Measurements from ENCODE around the gene SLC6A11.

SLC6A11 gene

DNA sequence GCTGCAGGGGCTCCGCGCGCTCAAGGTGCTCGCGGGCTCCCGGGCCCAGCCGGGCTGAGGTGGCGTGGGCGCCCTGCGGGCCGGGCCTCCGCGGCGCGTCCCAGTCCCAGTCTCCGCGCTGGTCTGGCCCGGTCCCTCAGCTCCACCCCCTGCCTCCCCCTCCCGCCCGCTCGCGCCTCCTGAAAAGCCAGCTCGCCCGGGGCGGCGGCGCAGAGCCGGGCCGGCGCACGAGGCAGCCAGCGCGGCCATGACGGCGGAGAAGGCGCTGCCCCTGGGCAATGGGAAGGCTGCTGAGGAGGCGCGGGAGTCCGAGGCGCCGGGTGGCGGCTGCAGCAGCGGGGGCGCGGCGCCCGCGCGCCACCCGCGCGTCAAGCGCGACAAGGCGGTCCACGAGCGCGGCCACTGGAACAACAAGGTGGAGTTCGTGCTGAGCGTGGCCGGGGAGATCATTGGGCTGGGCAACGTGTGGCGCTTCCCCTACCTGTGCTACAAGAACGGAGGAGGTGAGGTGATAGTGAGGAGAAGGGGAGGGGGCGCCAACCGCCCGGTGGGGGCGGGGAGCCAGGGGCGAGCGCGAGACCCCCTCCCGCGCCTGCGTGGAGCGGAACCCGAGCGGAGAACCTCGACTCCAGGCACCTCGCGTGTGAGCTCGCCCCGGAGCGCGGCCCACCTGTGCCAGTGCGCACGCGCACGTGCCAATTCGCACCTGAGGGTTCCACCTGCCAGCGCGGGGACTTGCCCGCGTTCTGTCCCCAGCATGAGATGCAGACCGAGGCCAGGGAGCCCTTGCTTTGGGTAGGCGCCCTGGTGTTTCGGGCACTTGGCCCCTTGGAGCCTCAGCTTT is at the start of gene SLC6A11:
TSS of gene SLC6A11 (plus strand) at position 210 of the 844 bp plus-strand sequence. CDS start at position 248, 38 bp downstream.
- no peak for DNase-seq

DNA sequence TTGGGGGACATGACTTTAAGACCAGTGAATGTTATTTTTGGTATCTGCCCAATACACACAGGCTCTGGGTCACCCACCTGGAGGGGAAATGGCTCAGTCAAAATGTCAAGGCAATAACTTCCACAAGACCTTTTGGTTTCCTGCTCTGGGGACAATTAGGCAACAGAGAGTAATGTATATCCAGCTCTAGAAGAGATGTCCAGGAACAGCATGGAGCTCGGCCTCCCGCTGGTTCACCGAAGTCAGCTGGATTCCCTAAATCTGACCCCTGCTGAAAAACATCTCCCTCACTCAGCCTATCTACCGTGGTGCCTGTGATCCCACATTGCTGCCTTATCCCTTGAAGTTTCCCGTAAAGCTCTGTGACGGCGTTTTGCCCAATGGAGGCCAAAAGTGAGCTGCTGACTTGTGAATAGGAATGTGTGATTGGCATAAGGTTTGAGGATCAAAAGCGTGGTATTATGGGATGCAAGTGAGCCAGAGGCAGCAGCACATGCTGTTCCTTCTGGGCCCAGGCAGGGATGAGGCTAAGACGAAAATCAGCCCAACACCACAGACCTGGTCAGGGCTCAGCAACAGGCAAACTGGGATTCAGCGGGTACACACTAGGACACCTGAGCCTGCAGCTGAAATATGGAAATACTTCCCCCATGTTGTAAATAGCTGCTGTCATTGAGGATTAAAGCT is 47.2 kb upstream of the SLC6A11 start:
- no peak for DNase-seq

DNA sequence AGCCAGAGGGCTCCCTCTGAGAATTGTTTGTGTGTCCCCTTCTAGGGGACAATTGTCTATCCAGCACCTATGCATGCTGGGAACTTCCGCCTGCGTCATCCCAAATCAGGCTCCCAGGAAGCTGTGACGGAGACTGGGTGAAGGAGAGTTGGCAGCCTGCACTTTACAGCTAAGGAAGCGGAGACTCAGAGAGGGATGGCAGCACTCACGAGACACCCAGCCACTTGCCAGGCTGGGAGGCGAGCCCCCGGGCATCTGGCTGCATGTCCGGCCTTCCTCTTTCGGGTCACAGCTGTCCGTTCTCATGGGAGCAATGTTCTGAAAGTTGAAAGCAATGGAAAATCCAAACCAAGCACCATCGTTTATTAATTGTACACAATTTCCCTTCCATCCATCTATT is 45.5 kb upstream of the SLC6A11 start:
- DNase-seq = no peak

DNA sequence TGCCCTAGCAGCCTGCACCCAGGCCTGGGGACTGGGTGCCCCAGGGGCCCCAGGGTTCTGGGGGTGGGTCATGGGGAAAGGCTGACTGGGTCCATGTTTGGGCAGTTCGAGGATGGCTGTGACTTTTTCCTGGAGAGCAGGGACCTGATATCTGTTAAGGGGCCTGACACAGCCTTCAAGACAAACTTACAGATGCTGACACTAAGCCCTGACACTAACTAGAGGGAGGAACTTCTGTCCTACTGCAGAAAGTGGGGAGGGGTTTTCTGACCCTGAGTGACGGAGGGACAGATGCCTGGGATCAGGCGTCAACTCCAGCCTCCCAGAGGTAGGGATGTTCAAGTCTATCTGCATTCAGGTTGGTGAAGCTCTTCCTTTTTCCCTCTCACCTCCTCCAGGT is 45.0 kb upstream of the SLC6A11 start:
- no peak for DNase-seq

DNA sequence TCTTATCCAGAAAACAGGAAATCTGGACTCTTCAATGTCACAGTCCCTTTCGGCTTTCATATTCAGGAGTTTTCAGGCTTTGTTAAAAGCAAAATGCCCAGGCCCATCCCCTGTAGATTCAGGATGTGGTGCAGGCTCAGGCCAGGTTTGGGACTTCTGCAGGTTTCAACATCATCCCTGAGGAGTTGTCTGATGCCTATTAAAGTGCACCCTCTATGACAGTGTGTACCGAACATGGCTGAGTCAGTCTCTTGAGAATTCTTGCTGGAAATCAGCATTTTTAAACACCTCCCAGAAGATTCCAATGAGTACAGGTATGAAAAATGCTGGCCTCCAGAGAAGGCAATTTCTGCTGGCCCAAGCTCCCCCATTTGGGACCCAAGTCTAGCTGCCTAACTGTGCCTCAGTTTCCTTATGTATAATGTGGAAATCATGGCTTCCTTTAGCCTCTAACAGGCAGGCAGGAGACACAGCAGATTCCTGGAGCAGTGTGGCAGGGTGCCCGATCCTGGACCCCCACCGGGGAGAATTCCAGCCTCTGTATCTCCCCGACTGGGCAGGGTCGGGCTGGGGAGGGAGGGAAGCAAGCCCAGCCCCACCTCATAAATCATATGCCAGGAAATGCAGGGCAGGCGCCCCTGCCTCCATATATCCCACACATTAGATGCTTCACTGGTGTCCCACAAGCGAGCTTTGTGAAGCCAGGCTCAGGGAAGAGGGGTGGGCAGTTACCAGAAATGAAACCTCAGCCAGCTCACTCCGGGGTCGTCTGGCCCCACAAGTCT is 44.4 kb upstream of the SLC6A11 start:
- DNase-seq = no peak

DNA sequence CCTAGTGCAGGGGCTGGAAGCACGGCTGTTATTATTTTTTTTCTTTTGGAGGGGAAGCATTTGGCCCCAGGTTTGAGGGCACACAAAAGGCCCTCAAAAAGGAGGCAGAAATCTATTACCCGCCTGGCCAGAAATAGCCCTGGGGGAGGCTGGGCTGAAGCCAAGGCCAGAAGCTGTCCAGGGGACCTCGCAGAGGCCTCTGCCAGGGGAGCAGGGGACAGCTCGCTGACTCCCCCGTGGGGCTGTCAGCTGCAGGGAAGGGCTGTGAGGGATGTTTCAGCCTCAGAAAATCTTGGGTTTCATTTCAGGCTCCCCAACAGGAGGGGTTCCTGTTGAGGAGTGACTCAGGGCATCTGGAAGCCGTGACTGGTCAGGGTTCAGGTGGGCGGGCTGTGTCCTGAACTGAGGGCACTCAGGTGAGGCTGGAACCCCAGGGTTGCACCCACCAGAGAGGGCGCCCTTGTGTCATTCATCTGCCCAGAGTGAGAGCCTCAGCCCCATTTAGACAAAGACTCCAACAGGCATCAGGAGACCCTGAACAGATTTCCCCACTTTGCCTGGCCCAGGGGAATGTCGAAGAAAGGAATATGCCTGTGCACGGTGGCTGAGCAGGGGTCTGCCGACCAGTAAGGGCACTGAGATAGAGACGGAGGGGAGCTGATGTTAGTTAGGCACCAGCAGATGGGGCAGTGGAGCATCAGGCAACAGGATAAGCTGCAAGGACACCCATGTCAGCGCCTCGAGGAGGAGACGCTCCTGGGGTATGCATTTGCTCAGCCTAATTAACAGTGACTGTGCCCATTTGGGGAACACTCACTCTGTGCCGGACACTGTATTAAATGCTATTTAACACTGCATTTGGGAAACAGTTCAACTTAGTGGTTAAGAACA is 43.5 kb upstream of the SLC6A11 start:
- no peak for DNase-seq

DNA sequence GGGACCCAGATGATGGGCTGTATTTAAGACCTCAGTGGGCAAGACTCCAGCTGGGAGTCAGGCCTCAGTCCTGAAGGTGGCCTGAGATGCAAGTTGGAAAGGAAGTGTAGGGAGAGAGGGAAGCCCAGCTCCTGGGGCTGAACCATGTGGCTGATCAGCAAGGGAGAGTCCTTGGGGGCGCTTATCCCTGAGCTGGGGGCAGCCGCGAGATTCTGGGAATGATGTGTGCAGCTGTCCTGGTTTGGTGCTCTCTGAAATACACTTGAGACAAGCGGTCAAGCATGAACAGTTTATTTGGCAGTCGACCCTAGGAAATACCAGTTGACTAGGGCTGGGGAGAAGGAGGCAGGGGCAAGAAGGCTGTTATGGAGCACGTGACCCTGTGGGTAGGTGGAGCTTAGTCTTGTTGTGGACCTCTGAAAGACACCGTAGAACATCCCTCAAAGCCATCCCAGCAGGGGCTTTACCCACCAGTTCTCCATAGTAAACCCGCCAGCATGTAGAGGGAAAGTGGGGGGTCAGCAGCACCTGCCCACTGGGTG is 41.8 kb upstream of the SLC6A11 start:
- no peak for DNase-seq

DNA sequence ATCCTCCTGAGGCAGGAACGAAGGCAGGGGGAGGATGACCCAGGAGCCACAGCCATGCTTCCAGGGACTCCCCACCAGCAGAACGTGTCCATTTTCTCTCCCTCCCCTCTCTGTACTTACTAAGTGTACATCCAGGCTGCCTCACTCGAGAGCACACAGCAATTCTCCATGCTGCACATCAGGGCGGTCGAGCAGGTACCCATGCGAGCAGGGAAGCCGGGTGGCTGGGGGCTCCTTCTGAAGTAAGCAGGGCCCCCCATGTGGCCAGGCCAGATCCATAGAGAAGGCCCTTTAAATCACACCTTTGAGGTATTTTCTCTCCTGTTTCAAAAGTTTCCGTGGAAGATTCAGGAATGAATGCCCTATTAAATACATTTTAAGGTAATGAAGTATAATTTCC is 41.2 kb upstream of the SLC6A11 start:
- no peak for DNase-seq

DNA sequence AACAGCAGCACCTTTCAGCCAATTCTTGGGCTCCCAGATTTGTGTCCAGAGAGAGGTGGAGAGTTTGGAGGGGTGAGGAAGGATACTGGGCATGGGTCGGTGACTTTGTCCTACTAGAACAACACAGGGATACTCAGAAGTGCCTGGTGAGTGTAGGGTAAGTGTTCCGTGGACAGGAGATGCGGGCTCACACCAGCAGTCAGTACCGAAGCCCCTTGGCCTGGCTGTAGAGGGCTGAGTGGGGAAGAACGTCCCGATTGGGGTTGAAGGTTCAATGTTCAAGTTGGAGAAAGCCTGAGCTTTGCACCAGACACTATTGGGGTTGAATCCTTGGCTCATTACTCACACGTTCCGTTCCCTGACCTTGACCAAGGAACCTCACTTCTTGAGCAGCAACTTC is 40.8 kb upstream of the SLC6A11 start:
- no peak for DNase-seq

DNA sequence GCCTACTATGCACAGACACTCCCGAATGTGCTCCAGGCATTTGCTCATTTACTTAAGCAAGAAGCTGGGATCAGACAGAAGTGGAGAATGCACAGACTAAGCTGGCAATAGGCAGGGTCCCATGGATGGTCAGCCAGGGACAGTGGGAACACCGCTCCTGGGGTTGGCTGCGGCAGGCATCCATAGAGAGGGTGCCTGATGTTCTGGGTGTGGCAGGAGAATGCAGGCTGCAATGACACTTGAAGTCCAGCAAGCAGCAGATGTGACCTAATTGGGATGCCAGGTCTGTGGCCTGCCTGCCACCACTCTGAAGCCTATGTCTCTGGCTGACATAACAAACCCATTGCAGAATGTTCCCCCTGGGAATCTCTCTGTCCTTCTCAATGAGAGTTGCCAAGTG is 40.2 kb upstream of the SLC6A11 start:
- DNase-seq = no peak

DNA sequence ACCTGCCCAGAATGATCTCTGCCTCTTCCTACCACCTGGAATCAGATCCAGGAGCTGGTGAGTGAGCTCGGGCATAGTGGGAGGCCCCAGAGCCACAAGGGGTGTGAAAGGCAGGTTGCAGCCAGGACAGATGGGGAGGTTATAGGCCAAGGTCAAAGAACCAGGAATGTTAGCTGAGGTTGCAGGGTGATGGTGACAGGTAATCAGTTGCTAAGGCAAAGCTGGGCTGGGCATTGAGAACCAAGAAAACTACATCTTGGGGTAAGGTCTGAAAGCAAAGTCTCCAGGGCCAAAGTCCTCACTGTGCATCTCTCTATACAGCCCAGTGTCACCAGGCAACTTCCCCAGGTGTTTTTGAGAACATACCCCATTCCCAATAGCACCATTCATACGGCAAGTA is 38.4 kb upstream of the SLC6A11 start:
- DNase-seq = no peak

DNA sequence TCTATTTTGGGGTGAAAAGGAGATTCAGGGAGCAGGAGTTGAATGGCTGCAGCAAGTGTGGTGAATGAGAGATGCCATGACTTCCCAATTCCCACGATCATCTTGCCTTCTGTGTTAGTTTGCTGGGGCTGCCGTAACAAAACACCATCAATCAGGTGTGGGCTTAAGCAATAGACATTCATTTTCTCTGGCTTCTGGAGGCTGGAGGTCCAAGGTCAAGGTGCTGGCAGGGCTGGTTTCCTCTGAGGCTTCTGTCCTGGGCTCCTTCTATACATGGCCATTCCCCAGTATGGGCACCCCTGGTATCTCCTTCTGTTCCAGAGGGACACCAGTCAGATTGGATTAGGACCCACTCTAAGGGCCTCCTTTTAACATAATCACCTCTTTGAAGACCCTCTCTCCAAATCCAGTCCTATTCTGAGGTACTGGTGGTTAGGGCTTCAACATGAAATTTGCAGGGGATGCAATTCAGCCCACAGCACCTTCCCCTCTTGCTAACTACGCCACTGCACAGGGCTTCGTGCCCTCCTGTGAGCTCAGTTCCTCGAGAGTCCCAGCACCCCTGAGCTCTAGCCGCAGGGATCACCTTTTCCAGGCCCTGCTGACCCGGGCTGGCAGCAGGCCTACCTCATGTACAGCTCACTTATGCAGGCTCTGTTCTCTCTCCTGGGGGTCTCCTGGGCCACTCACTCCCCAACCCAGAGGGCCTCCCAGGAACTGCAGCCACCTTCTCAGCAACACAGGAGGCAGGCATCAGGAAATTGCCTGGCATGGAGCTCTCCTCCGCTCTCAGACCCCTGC is 37.3 kb upstream of the SLC6A11 start:
- DNase-seq = no peak

DNA sequence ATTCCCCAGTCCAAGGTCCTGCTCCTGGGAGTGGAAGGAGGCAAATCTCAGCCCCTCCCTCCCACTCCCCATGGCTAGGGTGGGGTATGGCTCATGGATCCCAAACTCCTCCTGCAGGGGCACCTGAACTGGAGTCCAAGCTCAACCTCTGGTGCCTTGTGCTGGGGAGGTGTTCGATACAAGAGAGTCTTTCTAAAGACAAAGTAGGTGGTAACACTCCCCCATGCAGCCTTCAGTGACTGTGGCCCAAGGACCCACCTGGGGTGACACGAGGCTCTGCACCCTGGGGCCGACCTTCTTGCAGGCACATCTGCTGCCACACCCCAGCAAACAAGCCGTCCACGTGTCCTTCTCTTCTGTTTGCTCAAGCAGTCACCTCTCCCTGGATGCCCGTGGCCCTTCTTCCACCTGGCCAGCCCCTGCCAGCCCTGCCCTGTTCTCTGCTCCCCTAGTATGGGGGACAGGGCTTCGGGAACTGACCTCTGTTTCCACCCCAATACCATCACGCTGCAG is 36.7 kb upstream of the SLC6A11 start:
- no peak for DNase-seq

DNA sequence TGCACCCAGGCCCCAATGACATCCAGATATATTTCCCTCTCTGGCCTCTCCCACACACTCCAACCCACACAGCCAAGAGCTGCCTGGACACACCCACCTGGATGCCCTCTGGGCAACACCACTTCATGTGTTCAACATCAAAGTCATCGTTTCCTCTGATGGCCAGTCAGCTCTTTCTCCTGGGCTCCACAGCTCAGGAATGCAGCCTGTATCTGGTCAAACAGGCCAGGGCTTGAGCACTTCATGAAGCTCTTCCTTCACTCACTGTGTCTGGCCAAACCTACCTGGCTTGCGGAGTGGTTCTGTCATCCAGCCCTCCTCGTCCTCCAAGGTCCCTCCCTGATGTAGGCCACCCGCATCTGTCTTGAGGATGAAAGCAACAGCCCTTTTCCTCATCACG is 35.8 kb upstream of the SLC6A11 start:
- DNase-seq = no peak

DNA sequence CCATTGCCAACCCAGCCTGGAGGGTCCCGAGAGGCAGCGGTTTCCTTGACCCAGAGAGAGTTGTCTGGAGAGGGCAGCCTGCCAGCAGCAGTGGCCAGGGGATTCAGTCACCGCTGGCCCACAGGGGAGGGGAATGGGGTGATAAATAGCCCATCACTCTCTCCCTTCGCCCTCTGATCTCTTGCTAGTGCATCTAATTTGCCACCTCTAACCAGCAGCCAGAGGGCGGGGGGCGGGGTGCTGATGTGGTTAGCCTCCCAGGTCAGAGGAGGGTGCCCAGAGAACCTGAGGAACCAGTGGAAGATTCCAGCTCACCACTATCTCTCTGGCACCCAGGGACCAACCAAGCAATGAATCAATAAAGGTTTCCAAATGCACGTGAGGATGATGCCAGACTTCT is 35.1 kb upstream of the SLC6A11 start:
- DNase-seq = no peak

DNA sequence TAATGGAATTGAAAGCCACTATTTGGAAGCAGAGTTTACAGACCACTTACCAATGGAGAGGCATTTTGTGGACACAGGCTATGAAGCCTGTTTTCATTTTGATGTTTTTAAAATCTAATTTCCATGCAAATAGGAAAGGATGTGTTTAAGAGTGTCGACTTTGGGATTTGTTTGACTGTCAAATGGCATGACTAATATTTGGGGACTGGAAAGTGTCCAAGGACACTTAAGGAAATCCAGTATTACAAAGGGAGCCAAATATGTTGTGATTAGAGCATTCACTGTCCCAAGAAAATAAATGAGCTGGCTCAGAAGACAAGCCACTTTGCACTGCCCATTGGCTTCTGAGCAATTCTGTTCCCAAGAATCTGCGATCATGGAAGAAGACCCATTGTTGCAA is 34.0 kb upstream of the SLC6A11 start:
- DNase-seq = no peak

DNA sequence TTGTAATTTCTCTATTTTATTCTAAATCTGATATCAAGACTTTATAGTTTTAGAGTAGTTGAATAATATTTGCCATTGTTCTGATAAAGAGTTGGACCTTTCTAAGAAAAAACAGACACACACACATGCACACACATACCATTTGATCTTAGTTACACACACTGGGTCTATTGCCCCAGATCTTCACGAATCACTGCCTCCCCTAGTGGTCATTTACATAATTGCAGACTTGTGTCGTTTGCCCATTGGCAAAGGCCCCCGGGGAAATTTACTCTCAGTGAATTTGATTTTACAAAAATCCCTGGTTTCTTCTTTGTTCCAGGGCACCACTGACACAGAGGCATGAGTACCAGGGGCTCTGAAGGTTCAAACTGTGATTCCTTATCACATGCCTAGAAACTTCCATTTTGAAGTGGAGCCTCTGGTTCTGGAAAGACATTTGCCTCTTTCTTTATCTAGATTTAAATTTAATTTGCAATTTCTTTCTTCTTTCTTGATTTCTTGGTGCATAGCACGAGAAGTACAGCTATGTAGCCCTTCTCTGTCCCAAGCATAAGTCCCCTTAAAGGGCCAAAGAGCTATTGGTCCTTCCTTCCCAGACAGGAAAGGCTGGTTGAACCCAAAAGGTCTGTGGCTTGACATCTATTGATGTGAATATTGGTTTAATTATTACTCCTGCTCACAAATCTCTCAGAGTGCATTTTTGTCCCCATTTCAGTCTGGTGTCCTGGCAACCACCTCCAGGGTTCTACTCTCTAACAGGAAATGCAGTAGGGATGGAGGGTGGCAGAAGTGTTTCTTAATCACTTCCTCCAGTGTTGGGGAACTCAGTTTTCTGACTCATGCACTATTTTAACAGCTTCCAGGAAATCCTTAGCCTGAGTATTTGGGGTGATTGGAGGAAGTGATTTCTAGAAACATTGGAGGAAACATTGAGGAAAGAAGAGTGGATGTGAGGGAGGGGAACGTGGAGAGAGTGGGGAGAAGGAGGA is 32.4 kb upstream of the SLC6A11 start:
- DNase-seq = peak; percentile 86

DNA sequence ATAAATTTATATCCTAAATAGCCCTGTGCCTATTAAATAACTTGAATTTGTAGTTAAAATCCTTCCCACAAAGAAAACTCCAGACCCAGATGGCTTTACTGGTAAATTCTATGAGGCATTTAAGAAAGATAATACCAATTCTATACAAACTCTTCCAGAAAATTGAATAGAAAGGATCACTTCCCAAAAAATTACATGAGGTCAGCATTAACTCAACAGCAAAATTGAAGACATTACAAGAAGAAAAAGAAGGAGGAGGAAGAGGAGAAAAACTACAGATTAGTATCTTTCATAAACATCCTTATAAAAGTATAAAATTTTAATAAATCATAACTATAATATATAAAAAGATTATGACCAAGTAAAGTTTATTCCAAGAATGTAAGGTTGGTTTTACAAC is 29.4 kb upstream of the SLC6A11 start:
- no peak for DNase-seq

DNA sequence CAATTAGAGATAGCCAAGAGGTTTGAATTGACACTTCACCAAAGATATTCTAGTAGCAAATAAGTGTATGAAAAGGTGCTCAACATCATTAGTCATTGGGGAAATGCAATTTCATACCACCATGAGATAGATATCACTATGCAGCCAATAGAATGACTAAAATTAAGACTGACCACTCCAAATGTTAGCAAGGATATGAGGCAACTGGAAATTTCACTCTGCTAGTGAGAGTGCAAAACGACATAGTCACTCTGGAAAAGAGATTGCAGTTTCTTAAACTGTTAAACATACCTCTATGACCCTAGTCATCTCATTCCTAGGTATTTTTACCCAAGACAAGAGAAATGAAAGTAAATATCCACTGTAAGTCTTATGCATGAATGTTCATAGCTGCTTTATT is 27.6 kb upstream of the SLC6A11 start:
- DNase-seq = no peak

DNA sequence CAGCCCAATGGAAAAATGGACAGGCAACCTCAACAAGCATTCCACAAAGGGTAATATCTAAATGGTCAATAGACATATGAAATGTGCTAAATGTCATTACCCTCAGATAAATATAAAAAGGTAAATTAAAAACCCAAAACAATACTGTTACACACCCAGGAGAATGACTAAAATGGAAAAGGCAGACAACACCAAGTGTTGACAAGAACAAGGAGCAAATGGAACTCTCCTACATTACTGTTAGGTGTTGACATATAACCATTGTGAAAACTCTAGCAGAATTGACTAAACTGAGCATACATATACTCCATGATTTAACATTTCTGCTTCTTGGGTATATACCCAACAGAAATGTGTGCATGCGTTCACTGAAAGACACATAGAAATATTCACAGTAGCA is 25.3 kb upstream of the SLC6A11 start:
- no peak for DNase-seq
